ENCODE data around the gene RAP2A.

RAP2A gene

DNA sequence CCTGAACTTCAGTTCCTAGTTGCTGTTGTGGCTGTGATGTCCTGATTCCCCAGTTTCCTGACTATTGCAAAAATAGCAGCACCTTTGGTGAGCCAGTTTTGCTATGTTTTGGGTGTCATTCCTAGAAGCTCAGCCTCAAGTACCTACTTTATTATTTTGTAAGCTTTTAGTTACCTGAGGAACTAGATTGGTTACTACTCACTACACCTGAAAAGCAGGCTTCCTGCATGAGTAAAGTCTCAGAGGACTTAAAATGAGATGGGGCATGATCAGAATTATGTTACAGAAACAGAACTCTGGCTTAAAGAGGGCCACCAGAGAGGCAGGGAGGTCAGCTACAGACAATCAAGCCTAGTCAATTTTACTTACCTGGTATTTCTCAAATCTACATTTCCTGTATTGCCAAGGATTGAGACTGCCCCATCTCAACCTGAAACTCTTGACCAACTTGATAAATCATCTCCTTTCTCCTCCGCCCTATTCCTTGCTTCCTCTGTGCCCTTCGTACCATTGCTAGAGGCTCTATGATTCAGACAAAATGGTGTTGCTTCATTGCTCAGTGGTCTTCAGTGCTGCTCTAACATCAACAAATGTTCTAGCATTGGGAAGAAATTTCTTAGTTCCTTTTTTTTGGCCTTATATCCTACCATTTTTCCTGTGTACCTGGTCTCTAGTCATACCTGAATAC, 58.9 kb downstream of the RAP2A start:
- no peak for DNase-seq (ENCODE audit: low read depth, low spot score)

DNA sequence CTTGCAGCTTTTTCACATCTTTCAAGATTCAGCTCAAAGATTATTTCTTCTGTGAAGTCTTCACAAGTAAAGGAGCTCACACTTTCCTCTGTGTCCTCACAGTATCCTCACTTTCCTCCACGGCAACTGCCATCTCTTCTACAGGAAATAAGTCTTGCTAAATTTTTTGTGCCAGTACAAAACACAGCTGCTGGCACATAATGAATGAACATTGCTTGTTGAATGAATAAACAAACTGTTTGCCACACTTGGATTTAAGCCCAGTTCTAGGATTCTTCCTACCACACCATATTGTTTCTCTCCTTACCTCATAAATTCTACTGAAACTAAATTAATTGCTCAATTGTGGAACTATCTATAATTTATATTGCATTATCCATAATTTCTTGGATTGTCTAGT, 59.5 kb downstream of the RAP2A start:
- DNase-seq (ENCODE audit: low read depth, low spot score): no peak

DNA sequence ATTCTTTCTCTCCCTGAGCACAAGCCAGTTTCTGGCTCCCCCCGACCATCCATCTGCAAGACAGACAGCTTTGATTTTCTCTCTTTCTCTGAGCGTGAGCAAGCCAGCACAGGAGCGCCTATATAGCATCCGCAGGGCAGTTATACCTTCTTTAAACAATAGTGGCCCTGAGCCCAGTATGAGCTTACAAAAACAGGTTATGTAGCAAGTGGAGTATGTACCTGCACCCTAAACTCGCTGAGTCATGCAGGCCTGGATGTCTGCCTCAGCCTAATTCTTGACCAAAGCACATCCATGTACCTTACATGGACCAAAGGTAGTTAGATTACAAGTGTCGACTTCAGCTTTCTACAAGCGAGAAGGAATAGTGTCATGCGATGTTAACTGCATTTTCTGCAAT, 61.7 kb downstream of the RAP2A start:
- no peak for DNase-seq (ENCODE audit: low read depth, low spot score)

DNA sequence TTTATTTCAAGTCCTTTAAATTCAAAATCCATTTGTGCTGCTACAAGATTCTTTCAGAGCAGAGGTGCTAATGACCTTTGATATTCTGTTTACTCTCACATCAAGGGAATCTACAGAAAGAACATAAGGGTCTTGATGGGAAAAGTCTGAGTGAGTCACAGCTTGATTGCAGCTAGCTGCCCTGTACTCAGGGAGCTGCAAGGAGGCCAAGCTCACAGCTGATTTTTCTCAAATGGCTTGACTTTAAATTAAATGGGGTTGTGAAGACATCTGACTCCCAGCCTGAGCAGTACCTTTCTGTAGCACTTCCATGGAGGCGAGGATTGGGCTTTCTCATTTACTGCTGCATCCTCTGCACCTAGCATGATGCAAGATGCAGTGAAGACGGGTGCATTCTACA, 62.5 kb downstream of the RAP2A start:
- no peak for DNase-seq (ENCODE audit: low read depth, low spot score)

DNA sequence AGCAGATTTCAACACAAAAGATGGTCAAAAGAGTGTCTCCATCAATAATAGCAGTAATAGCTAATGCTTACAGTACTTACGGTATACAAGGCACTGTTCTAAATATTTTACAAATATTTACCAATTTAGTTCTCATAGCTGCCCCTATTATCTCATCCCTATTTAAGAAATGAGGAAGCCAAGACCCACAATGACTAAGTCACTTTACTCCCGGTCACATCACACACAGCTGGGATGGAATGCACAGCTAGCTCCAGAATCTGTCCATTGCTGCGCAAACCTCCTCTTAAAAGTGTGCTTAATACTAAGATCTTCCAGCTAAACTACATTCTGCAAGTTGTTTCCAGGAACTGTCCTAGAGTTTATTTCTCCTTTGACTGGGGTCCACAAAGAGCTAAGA, 63.4 kb downstream of the RAP2A start:
- DNase-seq (ENCODE audit: low read depth, low spot score): no peak

GRCh38 chr13:97498419-97498818, 64.5 kb downstream of the RAP2A start:
- DNase-seq (ENCODE audit: low read depth, low spot score): no peak

DNA sequence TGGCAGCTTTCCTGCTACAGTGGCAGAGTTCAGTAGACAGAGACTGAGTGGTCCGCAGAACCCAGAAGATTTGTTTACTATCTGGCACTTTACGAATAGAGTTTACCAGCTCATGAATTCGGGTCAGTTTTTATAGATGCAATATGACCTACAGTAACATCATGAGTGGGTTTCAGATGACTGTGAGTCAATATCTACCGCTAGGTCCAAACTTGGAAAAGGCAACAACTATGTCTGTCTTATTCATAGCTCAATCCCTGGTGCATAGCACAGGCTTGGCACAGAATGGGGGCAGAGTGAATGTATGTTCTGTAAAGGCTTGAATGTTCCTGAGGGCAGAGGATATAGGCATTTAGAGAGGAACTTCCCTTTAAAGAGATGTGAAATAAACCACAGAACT, 65.2 kb downstream of the RAP2A start:
- DNase-seq (ENCODE audit: low read depth, low spot score): no peak

GRCh38 chr13:97502181-97502580, 68.2 kb downstream of the RAP2A start:
- DNase-seq (ENCODE audit: low read depth, low spot score): no peak

DNA sequence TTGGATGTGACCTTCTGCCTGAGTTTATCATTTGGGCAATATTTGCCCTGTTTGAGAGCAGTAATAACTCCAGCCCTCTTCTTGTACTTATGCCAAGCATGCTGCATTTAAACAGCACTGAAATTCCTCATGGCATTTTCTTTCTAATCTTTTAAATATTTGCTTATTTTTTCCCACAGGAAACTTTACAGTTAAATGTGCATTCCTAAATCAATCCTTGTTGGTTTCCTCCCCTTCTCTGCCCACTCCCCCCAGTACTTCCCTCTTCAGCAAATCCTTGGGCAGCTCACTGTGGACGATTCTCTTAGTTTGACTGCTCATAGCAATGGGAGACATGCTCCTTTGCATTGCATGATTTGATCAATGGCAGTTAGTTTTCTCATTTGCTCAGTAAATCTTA, 68.7 kb downstream of the RAP2A start:
- DNase-seq (ENCODE audit: low read depth, low spot score): no peak

DNA sequence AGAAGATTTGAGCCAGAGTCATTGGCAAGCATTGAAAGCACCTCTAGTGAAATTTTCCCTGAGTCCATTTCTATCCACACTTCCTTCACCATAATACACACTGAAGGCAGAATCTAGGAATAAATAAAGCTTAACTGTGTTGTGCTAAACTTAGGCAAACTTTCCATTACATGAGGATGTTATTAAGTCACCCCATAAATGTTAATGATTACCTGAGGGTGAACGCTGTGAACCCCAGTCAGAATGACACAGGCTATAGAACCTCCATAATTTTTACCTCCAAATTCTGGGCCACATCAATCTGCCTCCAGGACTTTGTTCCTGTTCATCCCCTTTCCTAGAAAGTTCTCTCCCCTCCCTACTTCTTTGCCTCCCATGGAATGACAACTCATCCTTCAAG, 71.0 kb downstream of the RAP2A start:
- no peak for DNase-seq (ENCODE audit: low read depth, low spot score)

- DNase-seq (ENCODE audit: low read depth, low spot score): no peak
These were observed 72.5 kb downstream of the RAP2A start for GRCh38 chr13:97506511-97506910.

- DNase-seq (ENCODE audit: low read depth, low spot score): no peak
These were observed 78.8 kb downstream of the RAP2A start for GRCh38 chr13:97512732-97513131.

DNA sequence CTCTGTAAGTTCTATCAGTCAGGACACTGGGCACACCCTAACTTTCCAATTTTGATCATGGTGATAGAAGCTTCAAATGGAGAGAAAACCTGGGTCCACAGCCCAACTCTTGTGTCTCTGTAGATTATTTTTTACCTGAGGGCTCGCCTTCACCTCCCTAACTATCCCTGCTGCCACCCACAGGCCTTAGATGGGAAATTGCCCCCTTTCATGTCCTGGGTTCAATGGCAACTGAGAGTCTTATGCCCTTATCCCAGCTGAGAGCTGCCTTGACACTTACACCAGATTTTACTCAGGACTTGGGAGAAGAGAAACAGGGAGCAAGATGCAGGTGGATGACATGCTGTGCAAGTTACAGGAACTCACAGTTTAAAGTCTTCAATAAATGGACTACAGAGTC, 81.7 kb downstream of the RAP2A start:
- DNase-seq (ENCODE audit: low read depth, low spot score): no peak

GRCh38 chr13:97517967-97518366, 84.0 kb downstream of the RAP2A start:
- DNase-seq (ENCODE audit: low read depth, low spot score): no peak
